H1 (cell line): ENCODE data around the gene MPP3. TPM values are rescaled to one million over a fixed set of nuclear protein-coding genes. Genes with fewer than 3 reads are reported as not detected.

ENCODE experiments used
- CTCF ChIA-PET: fragments of 300-600 bp; sonication (Branson Sonifier 250); formaldehyde crosslinking; loops from one replicate; lab custom pipeline; 2021; ENCODE audit not compliant: partially characterized antibody; lab: Charles Lee
- POLR2A ChIA-PET: fragments of 300-600 bp; sonication (Branson Sonifier 250); formaldehyde crosslinking; loops from one replicate; lab custom pipeline; 2021; ENCODE audit warnings: inconsistent platforms; ENCODE audit not compliant: partially characterized antibody; lab: Charles Lee
- DNase-seq, 2 experiments: peaks; one replicate each; pipeline versions ENCODE4 v3.0.0 to v3.0.0-alpha.2; 2010 to 2022; ENCODE audit warnings: low spot score in 2 of 2, low read depth in 1 of 2, mixed read lengths in 1 of 2
- FAIRE-seq: peaks from 2 replicates; lab custom pipeline; 2011; peaks lifted over from hg19 to GRCh38; lab: Jason Lieb, UNC
- H2AFZ ChIP-seq: 2 replicates; pipeline ENCODE4 v1.8.1; 2012; ENCODE audit warnings: low read length, inconsistent platforms
- H2AK5ac ChIP-seq: 2 replicates; pipeline ENCODE4 v1.6.1; 2013; ENCODE audit warnings: low read depth, low read length
- H2BK120ac ChIP-seq: replicated peaks from 2 replicates; pipeline ENCODE3; 2013; ENCODE audit warnings: low read depth, low read length, inconsistent platforms
- H2BK12ac ChIP-seq: 2 replicates; pipeline ENCODE4 v1.6.1; 2013; ENCODE audit warnings: low read depth, low read length
- H2BK15ac ChIP-seq: 2 replicates; pipeline ENCODE4 v1.6.1; 2013; ENCODE audit warnings: low read length
- H2BK20ac ChIP-seq: 2 replicates; pipeline ENCODE4 v1.6.1; 2013; ENCODE audit warnings: low read length
- H2BK5ac ChIP-seq: 2 replicates; pipeline ENCODE4 v1.6.1; 2013; ENCODE audit warnings: low read depth, low read length
- H3K14ac ChIP-seq: 2 replicates; pipeline ENCODE4 v1.6.1; 2013; ENCODE audit warnings: inconsistent platforms; ENCODE audit not compliant: insufficient read length
- H3K18ac ChIP-seq: 2 replicates; pipeline ENCODE4 v1.6.1; 2013; ENCODE audit warnings: low read length; ENCODE audit errors: extremely low read depth
- H3K23ac ChIP-seq: 2 replicates; pipeline ENCODE4 v1.6.1; 2013; ENCODE audit warnings: inconsistent platforms; ENCODE audit not compliant: insufficient read length
- H3K23me2 ChIP-seq: 2 replicates; pipeline ENCODE4 v1.6.1; 2013; ENCODE audit warnings: low read depth, low read length
- H3K27ac ChIP-seq: 2 replicates; pipeline ENCODE4 v1.6.1; 2011; ENCODE audit warnings: low read depth, low read length, inconsistent platforms
- H3K27me3 ChIP-seq, 4 experiments: replicated peaks in 1 of 4; 1 replicate in 1 of 4; 2 replicates in 3 of 4; pipeline versions ENCODE4 v1.6.1 to v1.8.1; 2011 to 2013; ENCODE audit warnings: low read length in 3 of 4, mild to moderate bottlenecking in 3 of 4, inconsistent platforms in 2 of 4, mixed read lengths in 2 of 4, moderate library complexity in 1 of 4; ENCODE audit not compliant: control insufficient read depth in 3 of 4, insufficient read depth in 3 of 4; ENCODE audit errors: extremely low read depth in 1 of 4
- H3K36me3 ChIP-seq, 4 experiments: 2 replicates each; pipeline versions ENCODE4 v1.6.1 to v1.8.1; 2011 to 2013; ENCODE audit warnings: mild to moderate bottlenecking in 4 of 4, low read length in 3 of 4, moderate library complexity in 2 of 4, control low read depth in 1 of 4, inconsistent platforms in 1 of 4; ENCODE audit not compliant: insufficient read depth in 4 of 4, control insufficient read depth in 2 of 4
- H3K4ac ChIP-seq: replicated peaks from 2 replicates; pipeline ENCODE3; 2013; ENCODE audit warnings: low read length, low read depth, mixed read lengths, inconsistent platforms; ENCODE audit not compliant: insufficient read length
- H3K4me1 ChIP-seq, 4 experiments: replicated peaks in 1 of 4; 1 replicate in 1 of 4; 2 replicates in 3 of 4; pipeline versions ENCODE4 v1.6.1 to v1.8.1; 2011 to 2013; ENCODE audit warnings: low read length in 3 of 4, inconsistent platforms in 2 of 4, mixed read lengths in 1 of 4; ENCODE audit not compliant: insufficient read depth in 4 of 4, control insufficient read depth in 3 of 4
- H3K4me2 ChIP-seq, 2 experiments: 2 replicates each; pipeline versions ENCODE4 v1.6.1 to v1.8.1; 2011 to 2013; ENCODE audit warnings: low read depth in 2 of 2, low read length in 2 of 2, control low read depth in 1 of 2, inconsistent platforms in 1 of 2, mild to moderate bottlenecking in 1 of 2; ENCODE audit not compliant: insufficient read depth in 1 of 2
- H3K4me3 ChIP-seq, 4 experiments: fragments of 200-600, 300-600 bp in 1 of 4; sonication (generic), shearing (Covaris generic), sonication (Bioruptor Twin) in 1 of 4; 2 replicates each; pipeline versions ENCODE4 v1.5.1 to v1.8.1; 2011 to 2016; ENCODE audit warnings: low read length in 4 of 4, low read depth in 3 of 4, control low read depth in 2 of 4, inconsistent platforms in 2 of 4, mild to moderate bottlenecking in 2 of 4, mixed read lengths in 1 of 4, moderate library complexity in 1 of 4; ENCODE audit not compliant: insufficient read depth in 2 of 4; ENCODE audit errors: extremely low read depth in 1 of 4
- H3K56ac ChIP-seq: replicated peaks from 2 replicates; pipeline ENCODE3; 2013; ENCODE audit warnings: low read depth, mild to moderate bottlenecking, mixed read lengths, low read length, inconsistent platforms; ENCODE audit not compliant: insufficient read length
- H3K79me1 ChIP-seq: 2 replicates; pipeline ENCODE4 v1.6.1; 2013; ENCODE audit warnings: low read depth, low read length, control low read depth
- H3K79me2 ChIP-seq, 2 experiments: 2 replicates each; pipeline versions ENCODE4 v1.6.1 to v1.8.1; 2012 to 2013; ENCODE audit warnings: low read length in 2 of 2, mild to moderate bottlenecking in 2 of 2, inconsistent platforms in 1 of 2; ENCODE audit not compliant: insufficient read depth in 2 of 2, control insufficient read depth in 1 of 2
- H3K9ac ChIP-seq, 4 experiments: replicated peaks in 1 of 4; 1 replicate in 1 of 4; 2 replicates in 3 of 4; pipeline versions ENCODE4 v1.6.1 to v1.8.1; 2011 to 2013; ENCODE audit warnings: low read depth in 3 of 4, low read length in 3 of 4, control low read depth in 2 of 4, mild to moderate bottlenecking in 2 of 4, moderate library complexity in 2 of 4, inconsistent platforms in 1 of 4; ENCODE audit errors: extremely low read depth in 1 of 4
- H3K9me3 ChIP-seq, 2 experiments: 2 replicates each; pipeline versions ENCODE4 v1.6.1 to v1.8.1; 2012 to 2013; ENCODE audit warnings: mild to moderate bottlenecking in 2 of 2, moderate library complexity in 2 of 2, control low read depth in 1 of 2, inconsistent platforms in 1 of 2, low read depth in 1 of 2, low read length in 1 of 2, mixed read lengths in 1 of 2; ENCODE audit not compliant: insufficient read depth in 2 of 2
- H4K20me1 ChIP-seq, 2 experiments: replicated peaks in 1 of 2; 2 replicates each; pipeline versions ENCODE3 to v1.8.1; 2011 to 2013; ENCODE audit warnings: inconsistent platforms in 2 of 2, low read length in 2 of 2, mild to moderate bottlenecking in 1 of 2; ENCODE audit not compliant: insufficient read depth in 2 of 2, control insufficient read depth in 1 of 2
- H4K5ac ChIP-seq: 2 replicates; pipeline ENCODE4 v1.6.1; 2013; ENCODE audit warnings: low read length, low read depth, mixed read lengths, inconsistent platforms; ENCODE audit not compliant: insufficient read length
- H4K8ac ChIP-seq: 2 replicates; pipeline ENCODE4 v1.8.0; 2013; ENCODE audit warnings: mild to moderate bottlenecking, moderate library complexity, low read length, inconsistent platforms; ENCODE audit not compliant: insufficient read depth; ENCODE audit errors: extremely low read depth
- H4K91ac ChIP-seq: replicated peaks from 2 replicates; pipeline ENCODE3; 2013; ENCODE audit warnings: low read length, mixed read lengths, inconsistent platforms; ENCODE audit not compliant: insufficient read length
- CBX5 ChIP-seq: fragments of 300-800, 300-1000 bp; sonication (generic); IDR thresholded peaks from 2 replicates; pipeline ENCODE4 v1.7.1; 2016; ENCODE audit warnings: antibody characterized with exemption, low read length, low read depth
- CEBPB ChIP-seq: IDR thresholded peaks from 2 replicates; pipeline ENCODE4 v1.6.1; 2012; ENCODE audit warnings: low read depth, low read length
- EZH2 ChIP-seq: fragments of 200-600 bp; sonication (generic); IDR thresholded peaks from 2 replicates; pipeline ENCODE4 v1.7.1; 2012; ENCODE audit warnings: low read depth, mild to moderate bottlenecking, moderate library complexity, low read length, inconsistent platforms; ENCODE audit not compliant: severe bottlenecking
- GTF2F1 ChIP-seq: IDR thresholded peaks from 2 replicates; pipeline ENCODE4 v1.6.1; 2012; ENCODE audit warnings: low read depth, low read length, improper control_type of control experiment, borderline replicate concordance
- HDAC2 ChIP-seq, 2 experiments: fragments of 300-600 bp in 1 of 2; sonication (generic) in 1 of 2; IDR thresholded peaks; 2 replicates each; pipeline ENCODE4 v1.6.1; 2011 to 2012; ENCODE audit warnings: low read depth in 2 of 2, low read length in 2 of 2, mild to moderate bottlenecking in 2 of 2, moderate library complexity in 2 of 2, borderline replicate concordance in 1 of 2, inconsistent platforms in 1 of 2
- SP1 ChIP-seq: IDR thresholded peaks from 2 replicates; pipeline ENCODE4 v1.6.1; 2011; ENCODE audit warnings: low read depth, low read length
- YY1 ChIP-seq: IDR thresholded peaks from 2 replicates; pipeline ENCODE4 v1.6.1; 2011; ENCODE audit warnings: low read depth, mild to moderate bottlenecking, low read length
- WGBS, 2 experiments: shearing (Covaris generic) in 1 of 2; methylation state at CpG; one replicate each; pipeline versions ENCODE4 v1.1.6 to v1.1.7; 2013 to 2015; ENCODE audit warnings: low lambda C conversion rate in 2 of 2, mixed read lengths in 2 of 2, inconsistent platforms in 1 of 2, low coverage in 1 of 2, missing lambda C conversion rate in 1 of 2; ENCODE audit not compliant: insufficient replicate concordance in 2 of 2, insufficient coverage in 1 of 2, insufficient read length in 1 of 2; ENCODE audit errors: extremely low coverage in 1 of 2, missing lambda C conversion rate in 1 of 2; 5-methylcytosine and 5-hydroxymethylcytosine counted together
- polyA plus RNA-seq, 7 experiments: library from polyadenylated mRNA; depleted of rRNA in 3 of 7; stranded (reverse) in 5 of 7; unstranded in 2 of 7; fragments of >200 nt in 5 of 7; fragments of 200-250 nt in 2 of 7; gene quantifications; 1 replicate in 5 of 7; 2 replicates in 1 of 7; 4 replicates in 1 of 7; pipeline versions ENCODE4 v1.2.1 to v1.2.3, GENCODE V29; 2011 to 2013; ENCODE audit warnings: missing spikeins in 2 of 7, mixed read lengths in 2 of 7
- total RNA-seq: library from RNA; stranded (reverse); fragmentation: NEBNext Ultra II Directional; extraction: Animal tissue kit (Norgen Biotek cat#: 25700); gene quantifications from 2 replicates; pipeline ENCODE4 v1.2.1, GENCODE V29; 2021

Gene MPP3
- total and polyA plus RNA-seq, 2 of the 8 experiments (the other 6 are each of a cell fraction or from before 2014, with no cell fraction given), result 3.1 to 6.1 TPM

DNA sequence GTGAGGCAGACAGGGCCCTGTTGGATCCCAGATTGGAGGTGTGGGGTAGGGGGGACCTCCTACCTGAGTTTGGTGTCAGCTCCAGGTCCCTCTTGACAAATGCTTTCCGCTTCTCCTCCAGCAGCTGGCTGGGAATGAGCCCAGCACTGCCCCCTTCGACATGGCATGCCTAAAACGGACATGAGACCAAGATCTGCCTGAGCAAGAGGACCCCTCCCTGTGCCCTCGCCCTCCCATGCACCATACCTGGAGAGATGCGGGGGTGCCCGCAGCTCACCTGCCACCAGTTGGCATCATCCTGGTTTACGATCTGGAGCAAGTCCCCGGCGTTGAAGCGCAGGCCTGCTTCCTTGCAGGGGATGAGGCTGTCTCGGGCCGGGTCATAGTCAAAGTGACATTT is 48.2 kb upstream of the MPP3 start:
- Histone ChIP-seq H3K18ac (no peak overlapping the region), H4K20me1 (peaks cover 0 to 8% of the 10 kb centered on the region in 2 experiments), H2AFZ (no peak overlapping the region), H3K9ac (no peak overlapping the region), H4K5ac (no peak overlapping the region), H3K4me2 (no peak overlapping the region), H2BK20ac (no peak overlapping the region), H3K27me3 (no peaks in the 10 kb centered on the region), H3K23me2 (no peaks in the 10 kb centered on the region), H4K8ac (no peak overlapping the region), H2BK15ac (no peak overlapping the region), H3K4ac (no peak overlapping the region), H4K91ac (no peak overlapping the region), H3K79me2 (no peaks in the 10 kb centered on the region), H3K4me3 (no peak overlapping the region), H3K36me3 (no peaks in the 10 kb centered on the region; a peak in 2 of 8 replicates), H3K23ac (no peak overlapping the region), H2AK5ac (no peak overlapping the region), H2BK12ac (no peak overlapping the region), H3K56ac (no peak overlapping the region), H2BK120ac (no peak overlapping the region), H3K9me3 (no peaks in the 10 kb centered on the region), H2BK5ac (no peak overlapping the region), H3K79me1 (no peaks in the 10 kb centered on the region), H3K27ac (no peak overlapping the region), H3K14ac (no peak overlapping the region), H3K4me1 (peaks cover 0 to 8% (median 6%) of the 10 kb centered on the region in 4 experiments; a peak in 5 of 7 replicates)
- WGBS, 2 experiments, result 94% methylated on average over 12 of the region's 12 CpGs; no CpG with 5 or more reads in 1 of the 2 experiments
- TF ChIP-seq SP1 (no peak), GTF2F1 (no peak), YY1 (no peak), EZH2 (no peak), HDAC2 (IDR thresholded peaks at IDR 0.05; ENCODE audit: borderline replicate concordance in 1 of 2, low read depth in 2 of 2, low read length in 2 of 2) (no peak), CEBPB (no peak), CBX5 (no peak)
- DNase-seq (no peak), FAIRE-seq (no peak)
- ChIA-PET CTCF (interaction anchor here (0.7 to 10.0 kb wide), 28 partner anchors 15 to 482 kb away, joined by 3 to 403 read pairs (median 6); partner anchors contain the start of genes CD300LG, FAM171A2, MPP2 and PPY), POLR2A (no interaction called here)
